WERI-Rb-1 (cell line): Measurements from ENCODE around the gene RPS19BP1.

ENCODE experiments used
- DNase-seq: peaks from one replicate; pipeline ENCODE4 v3.0.0-alpha.2; 2020
- H3K27ac ChIP-seq: fragments of 250-450 bp; sonication (Bioruptor Pico); 2 replicates; pipeline ENCODE4 v1.5.1; 2020; ENCODE audit warnings: mild to moderate bottlenecking, moderate library complexity
- H3K27me3 ChIP-seq: fragments of 250-450 bp; sonication (Bioruptor Pico); 2 replicates; pipeline ENCODE4 v1.5.1; 2021; ENCODE audit warnings: mild to moderate bottlenecking, low read depth, moderate library complexity; ENCODE audit not compliant: insufficient read depth, severe bottlenecking
- H3K36me3 ChIP-seq: fragments of 250-450 bp; sonication (Bioruptor Pico); 2 replicates; pipeline ENCODE4 v1.5.1; 2020; ENCODE audit warnings: mild to moderate bottlenecking, moderate library complexity
- H3K4me3 ChIP-seq: 2 replicates; pipeline ENCODE4 v1.5.1; 2011; ENCODE audit warnings: low read depth, mild to moderate bottlenecking, control low read depth, low read length
- H3K9me3 ChIP-seq: fragments of 250-450 bp; sonication (Bioruptor Pico); 2 replicates; pipeline ENCODE4 v1.5.1; 2021; ENCODE audit warnings: mild to moderate bottlenecking, moderate library complexity; ENCODE audit not compliant: severe bottlenecking
- TF ChIP-seq, protein P1 (sequence below): IDR thresholded peaks from 2 replicates; pipeline ENCODE4 v1.5.1; 2011; ENCODE audit warnings: low read depth, mild to moderate bottlenecking, control low read depth, inconsistent platforms, low read length

Gene RPS19BP1

GRCh38 chr22:39530116-39530515 lies 2.4 kb downstream of the RPS19BP1 start:
- H3K36me3 ChIP-seq: peaks cover 38% of the 10 kb centered on the region
- no peak overlapping the region for H3K4me3 ChIP-seq
- no peaks in the 10 kb centered on the region for H3K27me3 ChIP-seq
- no peak for DNase-seq
- H3K9me3 ChIP-seq: no peaks in the 10 kb centered on the region
- H3K27ac ChIP-seq: no peak overlapping the region
- TF ChIP-seq, protein P1, sequence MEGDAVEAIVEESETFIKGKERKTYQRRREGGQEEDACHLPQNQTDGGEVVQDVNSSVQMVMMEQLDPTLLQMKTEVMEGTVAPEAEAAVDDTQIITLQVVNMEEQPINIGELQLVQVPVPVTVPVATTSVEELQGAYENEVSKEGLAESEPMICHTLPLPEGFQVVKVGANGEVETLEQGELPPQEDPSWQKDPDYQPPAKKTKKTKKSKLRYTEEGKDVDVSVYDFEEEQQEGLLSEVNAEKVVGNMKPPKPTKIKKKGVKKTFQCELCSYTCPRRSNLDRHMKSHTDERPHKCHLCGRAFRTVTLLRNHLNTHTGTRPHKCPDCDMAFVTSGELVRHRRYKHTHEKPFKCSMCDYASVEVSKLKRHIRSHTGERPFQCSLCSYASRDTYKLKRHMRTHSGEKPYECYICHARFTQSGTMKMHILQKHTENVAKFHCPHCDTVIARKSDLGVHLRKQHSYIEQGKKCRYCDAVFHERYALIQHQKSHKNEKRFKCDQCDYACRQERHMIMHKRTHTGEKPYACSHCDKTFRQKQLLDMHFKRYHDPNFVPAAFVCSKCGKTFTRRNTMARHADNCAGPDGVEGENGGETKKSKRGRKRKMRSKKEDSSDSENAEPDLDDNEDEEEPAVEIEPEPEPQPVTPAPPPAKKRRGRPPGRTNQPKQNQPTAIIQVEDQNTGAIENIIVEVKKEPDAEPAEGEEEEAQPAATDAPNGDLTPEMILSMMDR: no peak

DNA sequence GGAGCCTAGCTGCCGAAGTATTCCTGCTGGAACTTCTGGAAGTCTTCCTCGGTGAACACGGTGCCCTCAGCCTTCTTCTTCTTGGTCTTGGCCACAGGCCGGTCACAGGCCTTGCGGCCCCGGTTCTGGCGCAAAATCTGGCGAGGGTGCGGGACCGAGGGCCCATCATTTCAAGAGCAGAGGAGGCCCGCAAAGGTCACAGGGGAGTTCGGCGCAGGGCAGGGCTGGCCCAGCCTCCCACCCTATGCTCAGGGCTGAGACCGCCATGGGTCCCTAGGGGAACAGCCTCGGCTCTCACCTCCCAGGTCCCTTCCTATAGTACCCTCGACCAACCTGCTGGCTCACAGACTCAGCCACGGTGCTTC lies 3.1 kb downstream of the RPS19BP1 start:
- Histone ChIP-seq H3K27ac (peak overlapping the region; percentile 85), H3K27me3 (no peaks in the 10 kb centered on the region), H3K36me3 (peaks cover 44% of the 10 kb centered on the region), H3K9me3 (no peaks in the 10 kb centered on the region), H3K4me3 (no peak overlapping the region)
- TF ChIP-seq, protein P1: no peak
- no peak for DNase-seq

GRCh38 chr22:39528681-39529486 lies 3.7 kb downstream of the RPS19BP1 start:
- TF ChIP-seq, protein P1: peak; percentile 98
- no peaks in the 10 kb centered on the region for H3K27me3 ChIP-seq
- peaks cover 50% of the 10 kb centered on the region for H3K36me3 ChIP-seq
- peak overlapping the region; percentile 85 for H3K27ac ChIP-seq
- peak; percentile 89 for DNase-seq
- no peak overlapping the region for H3K4me3 ChIP-seq
- no peaks in the 10 kb centered on the region for H3K9me3 ChIP-seq

DNA sequence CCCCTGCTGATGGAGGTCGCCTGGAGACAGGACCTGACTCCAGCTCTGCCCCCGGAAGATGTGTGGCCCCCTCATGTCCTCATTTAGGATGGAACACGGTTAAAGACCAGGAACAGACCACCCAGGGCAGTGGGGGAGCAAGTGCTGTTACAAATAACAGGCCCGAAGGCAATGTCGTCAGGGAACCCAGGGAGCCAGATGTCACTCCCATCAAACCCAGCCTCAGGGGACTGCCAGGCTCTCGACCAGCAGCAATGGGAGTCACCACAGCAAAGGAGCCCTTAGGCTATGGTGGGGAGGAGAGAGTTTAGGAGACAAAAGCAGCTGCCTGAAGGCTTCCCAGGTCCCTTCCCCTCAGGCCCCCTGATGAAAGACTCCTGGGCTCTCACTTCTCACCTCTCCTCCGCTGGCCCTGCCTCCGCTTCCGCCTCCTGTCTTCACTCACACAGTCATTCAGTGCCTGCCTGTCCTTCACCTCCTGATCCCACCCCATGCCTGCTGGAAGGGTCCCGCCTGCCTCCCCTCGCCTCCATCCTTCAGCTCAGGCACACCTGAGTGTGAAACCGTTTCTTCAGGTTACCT lies 4.4 kb downstream of the RPS19BP1 start:
- TF ChIP-seq, protein P1: no peak
- Histone ChIP-seq H3K9me3 (no peaks in the 10 kb centered on the region), H3K4me3 (no peak overlapping the region; the same call in 1 of the 2 replicates), H3K27ac (peak overlapping the region; percentile 85), H3K27me3 (no peaks in the 10 kb centered on the region), H3K36me3 (peaks cover 57% of the 10 kb centered on the region)
- no peak for DNase-seq

GRCh38 chr22:39527481-39527961 lies 5.0 kb downstream of the RPS19BP1 start:
- H3K27ac ChIP-seq: peak overlapping the region; percentile 85
- no peaks in the 10 kb centered on the region for H3K27me3 ChIP-seq
- no peak overlapping the region for H3K4me3 ChIP-seq
- no peaks in the 10 kb centered on the region for H3K9me3 ChIP-seq
- TF ChIP-seq, protein P1: no peak
- H3K36me3 ChIP-seq: peaks cover 64% of the 10 kb centered on the region
- peak; percentile 92 for DNase-seq
